ENCODE results near the gene FAM3D.

DNA sequence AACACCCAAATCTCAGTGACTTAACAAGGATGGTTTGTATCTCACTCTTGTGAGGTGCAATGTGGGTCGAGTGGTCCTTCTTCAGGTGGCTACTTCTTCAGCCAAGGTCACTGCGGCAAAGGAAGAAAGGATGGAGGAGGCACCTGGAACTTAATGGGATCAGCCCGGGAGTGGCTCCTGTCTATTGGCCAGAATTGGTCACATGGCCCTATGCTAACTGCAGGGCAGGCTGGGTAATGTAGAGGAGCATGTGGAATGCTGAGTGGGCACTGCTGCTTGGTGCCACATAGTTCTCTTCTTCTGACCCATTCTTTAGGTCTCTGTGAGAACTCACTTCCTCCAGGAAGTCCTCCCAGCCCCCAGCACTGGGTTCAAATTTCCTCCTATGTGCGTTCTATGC, 20.3 kb upstream of the FAM3D start:
- TF ChIP-seq, protein P1, sequence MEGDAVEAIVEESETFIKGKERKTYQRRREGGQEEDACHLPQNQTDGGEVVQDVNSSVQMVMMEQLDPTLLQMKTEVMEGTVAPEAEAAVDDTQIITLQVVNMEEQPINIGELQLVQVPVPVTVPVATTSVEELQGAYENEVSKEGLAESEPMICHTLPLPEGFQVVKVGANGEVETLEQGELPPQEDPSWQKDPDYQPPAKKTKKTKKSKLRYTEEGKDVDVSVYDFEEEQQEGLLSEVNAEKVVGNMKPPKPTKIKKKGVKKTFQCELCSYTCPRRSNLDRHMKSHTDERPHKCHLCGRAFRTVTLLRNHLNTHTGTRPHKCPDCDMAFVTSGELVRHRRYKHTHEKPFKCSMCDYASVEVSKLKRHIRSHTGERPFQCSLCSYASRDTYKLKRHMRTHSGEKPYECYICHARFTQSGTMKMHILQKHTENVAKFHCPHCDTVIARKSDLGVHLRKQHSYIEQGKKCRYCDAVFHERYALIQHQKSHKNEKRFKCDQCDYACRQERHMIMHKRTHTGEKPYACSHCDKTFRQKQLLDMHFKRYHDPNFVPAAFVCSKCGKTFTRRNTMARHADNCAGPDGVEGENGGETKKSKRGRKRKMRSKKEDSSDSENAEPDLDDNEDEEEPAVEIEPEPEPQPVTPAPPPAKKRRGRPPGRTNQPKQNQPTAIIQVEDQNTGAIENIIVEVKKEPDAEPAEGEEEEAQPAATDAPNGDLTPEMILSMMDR (IDR thresholded peaks at IDR 0.05; ENCODE audit: insufficient read depth, low read length): no peak
- no peak for TF ChIP-seq SPI1 (IDR thresholded peaks at IDR 0.05; ENCODE audit: borderline replicate concordance, low read depth)
- TF ChIP-seq POLR2AphosphoS5 (IDR thresholded peaks at IDR 0.05; ENCODE audit: low read depth): no peak
- TF ChIP-seq, protein P2, sequence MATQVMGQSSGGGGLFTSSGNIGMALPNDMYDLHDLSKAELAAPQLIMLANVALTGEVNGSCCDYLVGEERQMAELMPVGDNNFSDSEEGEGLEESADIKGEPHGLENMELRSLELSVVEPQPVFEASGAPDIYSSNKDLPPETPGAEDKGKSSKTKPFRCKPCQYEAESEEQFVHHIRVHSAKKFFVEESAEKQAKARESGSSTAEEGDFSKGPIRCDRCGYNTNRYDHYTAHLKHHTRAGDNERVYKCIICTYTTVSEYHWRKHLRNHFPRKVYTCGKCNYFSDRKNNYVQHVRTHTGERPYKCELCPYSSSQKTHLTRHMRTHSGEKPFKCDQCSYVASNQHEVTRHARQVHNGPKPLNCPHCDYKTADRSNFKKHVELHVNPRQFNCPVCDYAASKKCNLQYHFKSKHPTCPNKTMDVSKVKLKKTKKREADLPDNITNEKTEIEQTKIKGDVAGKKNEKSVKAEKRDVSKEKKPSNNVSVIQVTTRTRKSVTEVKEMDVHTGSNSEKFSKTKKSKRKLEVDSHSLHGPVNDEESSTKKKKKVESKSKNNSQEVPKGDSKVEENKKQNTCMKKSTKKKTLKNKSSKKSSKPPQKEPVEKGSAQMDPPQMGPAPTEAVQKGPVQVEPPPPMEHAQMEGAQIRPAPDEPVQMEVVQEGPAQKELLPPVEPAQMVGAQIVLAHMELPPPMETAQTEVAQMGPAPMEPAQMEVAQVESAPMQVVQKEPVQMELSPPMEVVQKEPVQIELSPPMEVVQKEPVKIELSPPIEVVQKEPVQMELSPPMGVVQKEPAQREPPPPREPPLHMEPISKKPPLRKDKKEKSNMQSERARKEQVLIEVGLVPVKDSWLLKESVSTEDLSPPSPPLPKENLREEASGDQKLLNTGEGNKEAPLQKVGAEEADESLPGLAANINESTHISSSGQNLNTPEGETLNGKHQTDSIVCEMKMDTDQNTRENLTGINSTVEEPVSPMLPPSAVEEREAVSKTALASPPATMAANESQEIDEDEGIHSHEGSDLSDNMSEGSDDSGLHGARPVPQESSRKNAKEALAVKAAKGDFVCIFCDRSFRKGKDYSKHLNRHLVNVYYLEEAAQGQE (IDR thresholded peaks at IDR 0.05; ENCODE audit: insufficient replicate concordance, low read depth): no peak

All from HL-60 (cell line).